GM12878 (cell line): ENCODE measurements around the gene DACH1. TPM values are rescaled to one million over a fixed set of nuclear protein-coding genes. Genes with fewer than 3 reads are reported as not detected.

Source experiments
- ATAC-seq: fragments of 200-7000 bp; cut with Tn5 transposase; 3 replicates; pipeline ENCODE4 v1.9.1; 2020; ENCODE audit warnings: mild to moderate bottlenecking, moderate library complexity
- BruUV-seq: library from RNA; stranded (reverse); fragments of 400-500 nt; replicated peaks from 2 replicates; lab custom pipeline; 2021; lab: Mats Ljungman, UMichigan
- CTCF ChIA-PET: fragments of 300-600 bp; sonication (Branson Sonifier 250); formaldehyde crosslinking; extraction: SDS; loops from one replicate; lab custom pipeline; 2021; ENCODE audit warnings: inconsistent platforms; lab: Yijun Ruan, JAX
- POLR2A ChIA-PET: fragments of 350-600 bp; formaldehyde crosslinking; extraction: SDS; loops from one replicate; lab custom pipeline; 2021; ENCODE audit warnings: inconsistent platforms; lab: Charles Lee
- RAD21 ChIA-PET: fragments of 300-600 bp; sonication (Branson Sonifier 250); formaldehyde crosslinking; loops from one replicate; lab custom pipeline; 2023; ENCODE audit warnings: antibody characterized with exemption; ENCODE audit not compliant: unreplicated experiment; lab: Charles Lee
- SMC1A ChIA-PET: fragments of 300-600 bp; sonication (Branson Sonifier 250); formaldehyde crosslinking; loops from one replicate; lab custom pipeline; 2023; ENCODE audit not compliant: unreplicated experiment, uncharacterized antibody; lab: Charles Lee
- DNase-seq: peaks from one replicate; pipeline ENCODE4 v3.0.0-alpha.2; 2011; ENCODE audit warnings: low read depth, low spot score
- FAIRE-seq: peaks from 3 replicates; lab custom pipeline; 2011; peaks lifted over from hg19 to GRCh38; lab: Jason Lieb, UNC
- H2AFZ ChIP-seq: 2 replicates; pipeline ENCODE4 v1.6.0; 2011; ENCODE audit warnings: low read depth, low read length, control low read depth; ENCODE audit not compliant: control insufficient read depth
- H3K27ac ChIP-seq: 2 replicates; pipeline ENCODE4 v1.5.1; 2011; ENCODE audit warnings: control low read depth; ENCODE audit not compliant: control insufficient read depth, insufficient read depth
- H3K27me3 ChIP-seq, 2 experiments: replicated peaks in 1 of 2; 2 replicates each; pipeline versions ENCODE4 v1.6.0 to v1.6.1; 2011; ENCODE audit warnings: low read length in 1 of 2; ENCODE audit not compliant: control insufficient read depth in 2 of 2, insufficient read depth in 2 of 2
- H3K36me3 ChIP-seq, 2 experiments: 2 replicates each; pipeline ENCODE4 v1.5.1; 2011; ENCODE audit warnings: low read length in 1 of 2; ENCODE audit not compliant: control insufficient read depth in 2 of 2, insufficient read depth in 2 of 2
- H3K4me1 ChIP-seq: 2 replicates; pipeline ENCODE4 v1.6.1; 2011; ENCODE audit warnings: mild to moderate bottlenecking, low read length, moderate library complexity, mixed read lengths; ENCODE audit not compliant: control insufficient read depth, insufficient read depth
- H3K4me2 ChIP-seq: 2 replicates; pipeline ENCODE4 v1.6.0; 2011; ENCODE audit warnings: control low read depth; ENCODE audit not compliant: control insufficient read depth, insufficient read depth
- H3K4me3 ChIP-seq: fragments of 200-600 bp; sonication (generic); 2 replicates; pipeline ENCODE4 v1.5.1; 2016
- H3K79me2 ChIP-seq: 2 replicates; pipeline ENCODE4 v1.6.0; 2011; ENCODE audit warnings: low read length; ENCODE audit not compliant: control insufficient read depth, insufficient read depth
- H3K9ac ChIP-seq: 2 replicates; pipeline ENCODE4 v1.8.0; 2011; ENCODE audit warnings: low read length, control low read depth, mixed read lengths; ENCODE audit not compliant: control insufficient read depth, insufficient read depth
- H3K9me3 ChIP-seq: replicated peaks from 3 replicates; pipeline ENCODE4 v1.5.1; 2011; ENCODE audit warnings: mild to moderate bottlenecking, low read length; ENCODE audit not compliant: control insufficient read depth, insufficient read depth
- H4K20me1 ChIP-seq: 2 replicates; pipeline ENCODE4 v1.6.0; 2011; ENCODE audit not compliant: control insufficient read depth, insufficient read depth
- BMI1 ChIP-seq: fragments of 450-650 bp; IDR thresholded peaks from 2 replicates; pipeline ENCODE4 v1.6.1; 2016; ENCODE audit warnings: mild to moderate bottlenecking, moderate library complexity, borderline replicate concordance
- ETV6 ChIP-seq, 2 experiments: fragments of 450-650 bp in 1 of 2; IDR thresholded peaks in 1 of 2; conservative IDR thresholded peaks in 1 of 2; 2 replicates each; pipeline ENCODE4 v1.6.1; 2014; ENCODE audit warnings: antibody characterized with exemption in 1 of 2, borderline replicate concordance in 1 of 2, low read depth in 1 of 2, mild to moderate bottlenecking in 1 of 2, moderate library complexity in 1 of 2
- NR2C2 ChIP-seq: IDR thresholded peaks from 2 replicates; pipeline ENCODE4 v1.6.1; 2011; ENCODE audit warnings: borderline replicate concordance, low read depth; ENCODE audit not compliant: control insufficient read depth, insufficient read length
- PML ChIP-seq: IDR thresholded peaks from 2 replicates; pipeline ENCODE4 v1.6.1; 2012; ENCODE audit warnings: low read length, inconsistent platforms
- SMARCA5 ChIP-seq: fragments of 450-650 bp; IDR thresholded peaks from 2 replicates; pipeline ENCODE4 v1.6.1; 2017; ENCODE audit warnings: mild to moderate bottlenecking
- SRF ChIP-seq, 2 experiments: IDR thresholded peaks; 2 replicates each; pipeline ENCODE4 v1.6.1; 2011; ENCODE audit warnings: low read depth in 2 of 2, low read length in 2 of 2, mild to moderate bottlenecking in 1 of 2, moderate library complexity in 1 of 2
- WRNIP1 ChIP-seq: IDR thresholded peaks from 2 replicates; pipeline ENCODE4 v1.6.1; 2011; ENCODE audit warnings: low read depth, low read length, improper control_type of control experiment, borderline replicate concordance
- ZNF384 ChIP-seq: IDR thresholded peaks from 2 replicates; pipeline ENCODE4 v1.6.1; 2012; ENCODE audit warnings: low read depth, mild to moderate bottlenecking, low read length, improper control_type of control experiment, borderline replicate concordance
- WGBS: methylation state at CpG from one replicate; pipeline ENCODE4 v1.1.6; 2016; ENCODE audit warnings: low lambda C conversion rate; ENCODE audit not compliant: insufficient replicate concordance, insufficient coverage; ENCODE audit errors: missing lambda C conversion rate; 5-methylcytosine and 5-hydroxymethylcytosine counted together
- in situ Hi-C: fragments of 300-500 bp; cut with MboI; formaldehyde crosslinking; loops from 9 replicates; pipeline ENCODE4 v1.14.3; 2018; ENCODE audit warnings: mixed read lengths
- intact Hi-C: fragments of 100-400 bp; cut with micrococcal nuclease; formaldehyde crosslinking; loops from one replicate; pipeline ENCODE4 v1.14.2; 2022; ENCODE audit not compliant: unreplicated experiment
- polyA plus RNA-seq, 11 experiments: library from polyadenylated mRNA; depleted of rRNA in 4 of 11; unstranded in 6 of 11; stranded (reverse) in 5 of 11; fragments of >200 nt; fragmentation: Nextera tagmentation in 4 of 11; fragmentation: Illumina TruSeq in 1 of 11; extraction: Ambion mirVana in 4 of 11; extraction: Trizol in 1 of 11; gene quantifications; 1 replicate in 1 of 11; 2 replicates in 10 of 11; pipeline versions ENCODE4 v1.2.1 to v1.2.3, GENCODE V29; 2011 to 2016; ENCODE audit warnings: inconsistent platforms in 2 of 11, missing spikeins in 2 of 11, low read depth in 1 of 11
- total RNA-seq, 4 experiments: library from RNA; depleted of rRNA in 3 of 4; stranded (reverse); fragments of >200 nt in 3 of 4; fragmentation: Illumina TruSeq in 1 of 4; extraction: Trizol in 1 of 4; gene quantifications; 2 replicates each; pipeline versions ENCODE4 v1.2.1 to v1.2.3, GENCODE V29; 2013 to 2021
- TF ChIP-seq, protein P1 (sequence below): fragments of 450-650 bp; IDR thresholded peaks from 2 replicates; pipeline ENCODE4 v1.6.1; 2016; ENCODE audit warnings: mild to moderate bottlenecking, moderate library complexity, borderline replicate concordance
- TF ChIP-seq, protein P2 (sequence below): IDR thresholded peaks from 2 replicates; pipeline ENCODE4 v1.6.1; 2011; ENCODE audit warnings: low read depth, mild to moderate bottlenecking, low read length, moderate library complexity, borderline replicate concordance; ENCODE audit errors: extremely low read depth
- TF ChIP-seq, protein P3 (sequence below): fragments of 450-650 bp; IDR thresholded peaks from 2 replicates; pipeline ENCODE4 v1.6.1; 2018; ENCODE audit warnings: mild to moderate bottlenecking, low read depth, moderate library complexity; ENCODE audit not compliant: partially characterized antibody

Gene DACH1
- total and polyA plus RNA-seq, 10 of the 15 experiments (the other 5 are each of a cell fraction or from before 2014, with no cell fraction given): 0.05 TPM; not detected in 9

DNA sequence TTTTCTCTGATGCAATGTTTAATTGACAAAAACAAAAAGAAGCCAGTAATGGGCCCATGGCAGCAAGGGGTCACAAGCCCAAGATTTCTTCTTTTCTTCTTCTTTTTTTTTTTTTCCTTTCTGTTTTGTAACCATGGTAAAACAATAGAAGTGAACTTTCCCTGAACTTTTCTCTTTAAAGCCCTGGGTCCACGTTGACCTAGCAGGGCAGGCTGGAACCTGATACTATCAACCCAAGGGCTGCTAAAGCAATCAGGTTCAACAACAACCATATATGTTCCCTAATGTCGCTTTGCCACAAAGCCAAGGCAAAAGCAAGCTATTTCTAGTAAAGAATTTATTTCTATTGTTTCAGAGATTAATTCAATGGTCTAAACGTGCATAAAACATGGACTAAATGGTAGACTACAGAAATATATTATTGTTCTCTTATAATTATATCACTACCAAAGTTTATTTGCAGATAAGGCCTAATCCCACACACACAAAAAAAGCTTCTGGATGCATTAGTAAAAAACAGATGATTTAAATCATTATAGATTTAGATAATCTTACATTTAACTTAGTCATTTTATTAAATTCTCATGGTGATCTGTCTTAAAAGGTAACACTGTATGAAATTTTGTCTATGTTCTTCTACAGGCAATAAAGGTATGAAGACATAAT, 153.9 kb downstream of the DACH1 start (continued):
- no peak for TF ChIP-seq SRF (IDR thresholded peaks at IDR 0.05; ENCODE audit: low read depth in 2 of 2, low read length in 2 of 2)

DNA sequence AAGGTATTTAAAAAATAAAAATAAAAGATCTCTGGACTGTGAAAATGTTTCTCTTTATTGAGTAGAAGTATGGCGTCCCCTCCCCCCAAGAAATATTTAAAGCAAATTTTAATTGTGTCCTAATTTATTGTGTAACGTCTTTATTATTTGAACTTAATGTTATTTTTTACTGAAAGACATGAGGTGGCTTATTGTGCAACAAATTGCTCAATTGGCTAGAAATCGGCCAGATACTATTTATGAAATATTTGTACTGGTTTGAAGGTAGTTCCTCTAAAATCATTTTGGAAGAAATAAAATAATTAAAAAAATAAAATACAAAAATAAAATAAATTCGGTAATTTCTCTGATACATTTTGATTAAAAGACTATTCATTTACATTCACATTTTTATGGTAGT, 162.3 kb downstream of the DACH1 start:
- Histone ChIP-seq H3K27me3 (no peaks in the 10 kb centered on the region), H4K20me1 (no peaks in the 10 kb centered on the region), H3K9ac (no peak overlapping the region), H3K79me2 (no peaks in the 10 kb centered on the region), H3K4me2 (no peak overlapping the region), H3K4me3 (no peak overlapping the region), H2AFZ (no peak overlapping the region), H3K9me3 (no peaks in the 10 kb centered on the region), H3K36me3 (no peaks in the 10 kb centered on the region), H3K27ac (no peak overlapping the region), H3K4me1 (no peaks in the 10 kb centered on the region)
- ChIA-PET SMC1A (no interaction called here), RAD21 (no interaction called here), CTCF (no interaction called here), POLR2A (no interaction called here)
- in situ Hi-C loops (no loop called here), intact Hi-C loops (no loop called here)
- no peak for DNase-seq
- FAIRE-seq: no peak
- ATAC-seq: no peak
- no TSS peak for BruUV-seq
- 8% methylated on average over 4 of the region's 4 CpGs for WGBS
- TF ChIP-seq WRNIP1: no peak
- TF ChIP-seq, protein P1, sequence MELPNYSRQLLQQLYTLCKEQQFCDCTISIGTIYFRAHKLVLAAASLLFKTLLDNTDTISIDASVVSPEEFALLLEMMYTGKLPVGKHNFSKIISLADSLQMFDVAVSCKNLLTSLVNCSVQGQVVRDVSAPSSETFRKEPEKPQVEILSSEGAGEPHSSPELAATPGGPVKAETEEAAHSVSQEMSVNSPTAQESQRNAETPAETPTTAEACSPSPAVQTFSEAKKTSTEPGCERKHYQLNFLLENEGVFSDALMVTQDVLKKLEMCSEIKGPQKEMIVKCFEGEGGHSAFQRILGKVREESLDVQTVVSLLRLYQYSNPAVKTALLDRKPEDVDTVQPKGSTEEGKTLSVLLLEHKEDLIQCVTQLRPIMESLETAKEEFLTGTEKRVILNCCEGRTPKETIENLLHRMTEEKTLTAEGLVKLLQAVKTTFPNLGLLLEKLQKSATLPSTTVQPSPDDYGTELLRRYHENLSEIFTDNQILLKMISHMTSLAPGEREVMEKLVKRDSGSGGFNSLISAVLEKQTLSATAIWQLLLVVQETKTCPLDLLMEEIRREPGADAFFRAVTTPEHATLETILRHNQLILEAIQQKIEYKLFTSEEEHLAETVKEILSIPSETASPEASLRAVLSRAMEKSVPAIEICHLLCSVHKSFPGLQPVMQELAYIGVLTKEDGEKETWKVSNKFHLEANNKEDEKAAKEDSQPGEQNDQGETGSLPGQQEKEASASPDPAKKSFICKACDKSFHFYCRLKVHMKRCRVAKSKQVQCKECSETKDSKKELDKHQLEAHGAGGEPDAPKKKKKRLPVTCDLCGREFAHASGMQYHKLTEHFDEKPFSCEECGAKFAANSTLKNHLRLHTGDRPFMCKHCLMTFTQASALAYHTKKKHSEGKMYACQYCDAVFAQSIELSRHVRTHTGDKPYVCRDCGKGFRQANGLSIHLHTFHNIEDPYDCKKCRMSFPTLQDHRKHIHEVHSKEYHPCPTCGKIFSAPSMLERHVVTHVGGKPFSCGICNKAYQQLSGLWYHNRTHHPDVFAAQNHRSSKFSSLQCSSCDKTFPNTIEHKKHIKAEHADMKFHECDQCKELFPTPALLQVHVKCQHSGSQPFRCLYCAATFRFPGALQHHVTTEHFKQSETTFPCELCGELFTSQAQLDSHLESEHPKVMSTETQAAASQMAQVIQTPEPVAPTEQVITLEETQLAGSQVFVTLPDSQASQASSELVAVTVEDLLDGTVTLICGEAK: no peak
- TF ChIP-seq, protein P2, sequence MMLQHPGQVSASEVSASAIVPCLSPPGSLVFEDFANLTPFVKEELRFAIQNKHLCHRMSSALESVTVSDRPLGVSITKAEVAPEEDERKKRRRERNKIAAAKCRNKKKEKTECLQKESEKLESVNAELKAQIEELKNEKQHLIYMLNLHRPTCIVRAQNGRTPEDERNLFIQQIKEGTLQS: no peak
- no peak for TF ChIP-seq BMI1
- TF ChIP-seq NR2C2: no peak
- TF ChIP-seq PML: no peak
- TF ChIP-seq, protein P3, sequence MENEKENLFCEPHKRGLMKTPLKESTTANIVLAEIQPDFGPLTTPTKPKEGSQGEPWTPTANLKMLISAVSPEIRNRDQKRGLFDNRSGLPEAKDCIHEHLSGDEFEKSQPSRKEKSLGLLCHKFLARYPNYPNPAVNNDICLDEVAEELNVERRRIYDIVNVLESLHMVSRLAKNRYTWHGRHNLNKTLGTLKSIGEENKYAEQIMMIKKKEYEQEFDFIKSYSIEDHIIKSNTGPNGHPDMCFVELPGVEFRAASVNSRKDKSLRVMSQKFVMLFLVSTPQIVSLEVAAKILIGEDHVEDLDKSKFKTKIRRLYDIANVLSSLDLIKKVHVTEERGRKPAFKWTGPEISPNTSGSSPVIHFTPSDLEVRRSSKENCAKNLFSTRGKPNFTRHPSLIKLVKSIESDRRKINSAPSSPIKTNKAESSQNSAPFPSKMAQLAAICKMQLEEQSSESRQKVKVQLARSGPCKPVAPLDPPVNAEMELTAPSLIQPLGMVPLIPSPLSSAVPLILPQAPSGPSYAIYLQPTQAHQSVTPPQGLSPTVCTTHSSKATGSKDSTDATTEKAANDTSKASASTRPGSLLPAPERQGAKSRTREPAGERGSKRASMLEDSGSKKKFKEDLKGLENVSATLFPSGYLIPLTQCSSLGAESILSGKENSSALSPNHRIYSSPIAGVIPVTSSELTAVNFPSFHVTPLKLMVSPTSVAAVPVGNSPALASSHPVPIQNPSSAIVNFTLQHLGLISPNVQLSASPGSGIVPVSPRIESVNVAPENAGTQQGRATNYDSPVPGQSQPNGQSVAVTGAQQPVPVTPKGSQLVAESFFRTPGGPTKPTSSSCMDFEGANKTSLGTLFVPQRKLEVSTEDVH: no peak
- TF ChIP-seq ETV6 (conservative IDR thresholded peaks at IDR 0.05 in 1 of 2, IDR thresholded peaks at IDR 0.05 in 1 of 2; ENCODE audit: borderline replicate concordance in 1 of 2, low read depth in 1 of 2): no peak
- no peak for TF ChIP-seq ZNF384
- TF ChIP-seq SMARCA5: no peak
